Measurements from ENCODE around the gene C19orf38. TPM values are rescaled to one million over a fixed set of nuclear protein-coding genes. Genes with fewer than 3 reads are reported as not detected.

C19orf38 gene
- total and polyA plus RNA-seq, 2 of the 4 experiments (the other 2 are of a cell fraction) = 0.18 to 0.19 TPM

GRCh38 chr19:10863107-10863717, 15.0 kb downstream of the C19orf38 start (continued):
- no peak for TF ChIP-seq RCOR1 (IDR thresholded peaks at IDR 0.05; ENCODE audit: insufficient replicate concordance, low read length)

- peak overlapping the region; percentile 83; the same call in 1 of the 2 replicates for H3K14ac ChIP-seq (replicated peaks; ENCODE audit: low read depth, low read length)
- no peak overlapping the region for H3K4me3 ChIP-seq (ENCODE audit: insufficient read depth, low read depth, low read length)
- 0 out of 2 replicates have a peak overlapping the region, but pooled peaks have one; percentile 11 for H3K9ac ChIP-seq (ENCODE audit: low read depth, low read length)
- CTCF ChIA-PET = interaction anchor here (0.5 to 2.4 kb wide), 14 partner anchors 10 to 848 kb away, joined by 3 to 23 read pairs (median 4); partner anchors contain the start of genes DNM2 and TMED1
- H3K27ac ChIP-seq (ENCODE audit: insufficient read depth, low read length) = no peak overlapping the region
- H3K79me1 ChIP-seq (ENCODE audit: low read depth in 1 of 2, low read length in 2 of 2) = peaks cover 0 to 3% of the 10 kb centered on the region in 2 experiments; a peak in 1 of 4 replicates
- peak overlapping the region; percentile 72 for H2AK5ac ChIP-seq (ENCODE audit: low read depth, low read length)
- peak overlapping the region; percentile 63; the same call in 1 of the 2 replicates for H2BK120ac ChIP-seq (ENCODE audit: low read depth, low read length)
- peak overlapping the region; percentile 62; the same call in 1 of the 2 replicates for H2BK20ac ChIP-seq (ENCODE audit: low read depth, low read length)
- no peaks in the 10 kb centered on the region for H3K27me3 ChIP-seq (ENCODE audit: control insufficient read depth, insufficient read depth, low read length)
- POLR2A ChIA-PET (ENCODE audit: unreplicated experiment) = interaction anchor here (1.1 kb wide), 2 partner anchors 28 to 147 kb away, joined by 3 to 6 read pairs; partner anchors contain the start of genes DNM2 and TMED1
- no TSS peak for BruUV-seq (replicated peaks)
- peak overlapping the region; percentile 87 for H4K5ac ChIP-seq (ENCODE audit: low read depth, low read length)
- peak overlapping the region; percentile 87 for H2AFZ ChIP-seq (replicated peaks; ENCODE audit: low read length, poor library complexity)
- H4K8ac ChIP-seq (ENCODE audit: low read depth in 2 of 2, low read length in 2 of 2) = peak overlapping the region; percentile 25 to 100; a peak in 3 of 4 replicates
- H3K9me3 ChIP-seq (ENCODE audit: control insufficient read depth, insufficient read depth, low read length) = no peaks in the 10 kb centered on the region
- TF ChIP-seq MAZ (IDR thresholded peaks at IDR 0.05; ENCODE audit: borderline replicate concordance, low read depth, low read length) = 0 out of 2 replicates have a peak, but pooled peaks have one; percentile 36
- peak; percentile 66 for TF ChIP-seq RAD21 (IDR thresholded peaks at IDR 0.05; ENCODE audit: low read length)
- TF ChIP-seq CTCF (conservative IDR thresholded peaks at IDR 0.05; ENCODE audit: low read depth, low read length) = peak; percentile 85
- no peak for TF ChIP-seq USF2 (IDR thresholded peaks at IDR 0.05; ENCODE audit: low read depth, low read length)
- TF ChIP-seq CHD1 (IDR thresholded peaks at IDR 0.05; ENCODE audit: low read depth, low read length) = no peak
- TF ChIP-seq SMC3 (IDR thresholded peaks at IDR 0.05; ENCODE audit: low read depth, low read length) = peak; percentile 76
- H3K9me1 ChIP-seq (ENCODE audit: insufficient read depth, low read length) = peaks cover 14% of the 10 kb centered on the region; the same call in 1 of the 2 replicates
- no peak overlapping the region for H3K56ac ChIP-seq (ENCODE audit: extremely low read depth, insufficient read depth, low read length)
- no peak overlapping the region for H3K4me2 ChIP-seq (ENCODE audit: low read depth, low read length)
- 38% methylated on average over 1 of the region's 6 CpGs; no CpG with 5 or more reads in 1 of the 2 experiments for WGBS, 2 experiments (ENCODE audit: extremely low coverage in 2 of 2, insufficient read length in 1 of 2)
- H3K18ac ChIP-seq (ENCODE audit: low read depth, low read length) = no peak overlapping the region
- no peaks in the 10 kb centered on the region for H3K36me3 ChIP-seq (ENCODE audit: control insufficient read depth, insufficient read depth, low read length)
- DNase-seq (peak; percentile 68), ATAC-seq (ENCODE audit: low read depth) (peak; percentile 93)
- no peak overlapping the region; the same call in 2 of the 3 replicates for H2BK15ac ChIP-seq (ENCODE audit: low read depth, low read length)
- H3K23ac ChIP-seq (ENCODE audit: low read depth, low read length) = no peak overlapping the region; the same call in 1 of the 2 replicates
- dilution Hi-C loops (cut with HindIII; ENCODE audit: low sequenced_read_pairs, unreplicated experiment) = no loop called here
- peak overlapping the region; percentile 18 for H2AK9ac ChIP-seq (replicated peaks; ENCODE audit: low read depth, low read length, poor library complexity)
- no peak overlapping the region for H2BK5ac ChIP-seq (ENCODE audit: low read depth, low read length, poor library complexity, severe bottlenecking)
- in situ Hi-C loops (cut with MboI; ENCODE audit: low sequenced_read_pairs) = no loop called here
- no peak overlapping the region; the same call in 1 of the 2 replicates for H4K91ac ChIP-seq (ENCODE audit: insufficient read depth, low read depth, low read length)
- intact Hi-C loops (cut with micrococcal nuclease) = loop anchor here (1.0 kb wide), 2 partner anchors 28 to 147 kb away; partner anchors contain the start of gene TMED1
- no peaks in the 10 kb centered on the region for H4K20me1 ChIP-seq (ENCODE audit: insufficient read depth, low read length)
- H3K4me1 ChIP-seq (ENCODE audit: control insufficient read depth, insufficient read depth, low read length) = peaks cover 3% of the 10 kb centered on the region
- peak overlapping the region; percentile 79 for H3K4ac ChIP-seq (ENCODE audit: low read depth, low read length)
Observed at GRCh38 chr19:10864538-10864899, 16.3 kb downstream of the C19orf38 start.

Data from IMR-90 (cell line).